AG09309 (cell line): ENCODE measurements around the gene JUNB.

Experiments
- DNase-seq: peaks from one replicate; pipeline ENCODE4 v3.0.0-alpha.2; 2010; ENCODE audit warnings: low read depth
- H3K4me3 ChIP-seq: 2 replicates; pipeline ENCODE4 v1.5.1; 2011; ENCODE audit warnings: mild to moderate bottlenecking, low read depth, low read length, moderate library complexity; ENCODE audit not compliant: control insufficient read depth
- CTCF ChIP-seq: IDR thresholded peaks from 2 replicates; pipeline ENCODE4 v1.5.1; 2011; ENCODE audit warnings: mild to moderate bottlenecking, low read depth, low read length, inconsistent platforms; ENCODE audit not compliant: insufficient read depth, control insufficient read depth; ENCODE audit errors: missing control alignments

Gene JUNB

DNA sequence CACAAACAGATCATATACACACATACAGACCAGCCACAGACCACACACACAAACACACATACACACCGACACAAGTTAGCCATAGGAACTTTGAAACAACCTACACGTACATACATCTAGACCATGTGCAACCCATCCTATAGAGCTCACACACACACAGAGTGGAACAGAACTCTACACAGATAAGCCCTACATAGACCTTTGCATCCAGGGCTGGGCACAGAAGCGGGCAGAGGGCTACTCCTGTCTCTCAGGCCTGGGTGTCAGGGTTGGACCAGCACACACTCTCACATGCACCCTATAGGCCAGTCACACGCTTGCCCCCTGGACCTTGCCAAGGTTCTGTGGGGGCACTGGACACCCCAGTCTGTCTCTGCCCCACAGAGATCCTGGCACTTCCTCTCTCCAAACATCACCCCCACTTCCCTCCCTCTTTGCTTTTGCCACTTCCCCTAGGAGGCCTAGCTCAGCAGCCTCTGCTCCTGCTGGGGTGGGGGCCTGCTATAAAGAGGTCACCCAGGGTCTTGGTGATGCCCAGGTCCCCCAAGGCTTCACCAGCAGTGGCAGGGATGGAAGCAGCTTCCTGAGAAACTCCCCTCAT, 5.8 kb upstream of the JUNB start:
- no peak for DNase-seq
- no peak for TF ChIP-seq CTCF

GRCh38 chr19:12786141-12786870, 5.0 kb upstream of the JUNB start:
- H3K4me3 ChIP-seq, result no peak overlapping the region
- DNase-seq, result no peak
- TF ChIP-seq CTCF, result no peak

More for the DNA sequence above, 5.8 kb upstream of the JUNB start:
- H3K4me3 ChIP-seq, result no peak overlapping the region

DNA sequence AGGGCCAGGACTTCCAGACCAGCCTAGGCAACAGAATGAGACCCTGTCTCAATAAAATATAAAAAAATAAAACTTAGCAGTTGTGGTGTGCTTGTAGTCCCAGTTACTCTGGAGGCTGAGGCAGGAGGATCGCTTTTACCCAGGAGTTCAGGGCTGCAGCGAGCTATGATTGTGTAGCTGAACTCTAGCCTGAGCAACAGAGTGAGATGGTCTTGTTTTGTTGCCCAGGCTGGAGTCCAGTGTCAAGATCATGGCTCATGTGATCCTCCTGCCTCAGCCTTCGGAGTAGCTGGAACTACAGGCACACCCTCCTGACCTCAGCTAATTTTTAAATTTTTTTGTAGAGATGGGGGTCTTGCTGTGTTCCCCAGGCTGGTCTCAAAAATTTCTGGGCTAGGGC, 4.3 kb upstream of the JUNB start:
- TF ChIP-seq CTCF, result no peak
- H3K4me3 ChIP-seq, result no peak overlapping the region
- DNase-seq, result no peak

GRCh38 chr19:12787458-12787857, 3.8 kb upstream of the JUNB start:
- TF ChIP-seq CTCF, result no peak
- no peak overlapping the region for H3K4me3 ChIP-seq
- DNase-seq, result no peak

DNA sequence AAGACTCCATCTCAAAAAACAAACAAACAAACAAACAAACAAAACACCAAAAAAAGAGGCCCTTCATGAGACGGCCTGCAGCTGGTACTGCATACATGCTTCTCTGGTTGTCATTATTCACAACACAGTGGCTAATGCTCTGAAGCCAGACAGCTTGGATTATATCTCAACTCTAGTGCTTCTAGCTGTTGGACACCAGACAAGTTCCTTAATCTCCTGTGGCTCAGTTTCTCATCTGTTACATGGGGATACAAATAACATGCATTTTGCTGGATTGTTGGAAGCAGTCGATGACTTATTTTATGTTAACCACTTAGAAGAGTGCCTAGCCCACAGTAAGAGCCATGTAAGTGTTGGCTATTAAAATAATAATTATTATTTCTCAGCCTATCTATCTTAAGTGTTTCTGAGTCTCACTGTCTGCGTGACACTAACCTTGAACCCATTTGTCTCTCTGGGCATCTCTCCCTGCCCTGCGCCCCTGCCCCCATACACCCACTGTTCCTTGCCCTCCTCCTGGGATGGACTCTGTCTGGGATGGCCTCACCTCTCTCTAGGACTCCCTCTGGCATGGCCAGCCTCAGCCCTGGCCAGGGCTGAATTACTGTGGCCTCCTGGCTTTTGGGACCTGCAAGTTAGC, 3.1 kb upstream of the JUNB start:
- DNase-seq, result no peak
- H3K4me3 ChIP-seq, result no peak overlapping the region; the same call in 1 of the 2 replicates
- TF ChIP-seq CTCF, result no peak

GRCh38 chr19:12788682-12789097, 2.6 kb upstream of the JUNB start:
- no peak for DNase-seq
- peak overlapping the region; percentile 38 for H3K4me3 ChIP-seq
- TF ChIP-seq CTCF, result no peak
